IMR-90 (cell line): ENCODE measurements around the gene IDI2. TPM values are rescaled to one million over a fixed set of nuclear protein-coding genes. Genes with fewer than 3 reads are reported as not detected.

Source experiments
- ATAC-seq: fragments of 200-7000 bp; cut with Tn5 transposase; 2 replicates; pipeline ENCODE4 v1.9.1; 2020; ENCODE audit warnings: low read depth, mild to moderate bottlenecking, moderate library complexity
- BruUV-seq: library from RNA; stranded (reverse); fragments of 400-500 nt; replicated peaks from 2 replicates; lab custom pipeline; 2021; lab: Mats Ljungman, UMichigan
- CTCF ChIA-PET: fragments of 300-600 bp; formaldehyde crosslinking; extraction: SDS; loops from one replicate; lab custom pipeline; 2021; ENCODE audit warnings: antibody characterized with exemption; lab: Yijun Ruan, JAX
- POLR2A ChIA-PET: fragments of 300-600 bp; sonication (Branson Sonifier 250); formaldehyde crosslinking; loops from one replicate; lab custom pipeline; 2022; ENCODE audit warnings: antibody characterized with exemption; ENCODE audit not compliant: unreplicated experiment; lab: Charles Lee
- DNase-seq: peaks from one replicate; pipeline ENCODE4 v3.0.0; 2013
- H2AFZ ChIP-seq: replicated peaks from 2 replicates; pipeline ENCODE3; 2013; ENCODE audit warnings: low read length, mild to moderate bottlenecking; ENCODE audit not compliant: poor library complexity
- H2AK5ac ChIP-seq: 2 replicates; pipeline ENCODE4 v1.6.1; 2013; ENCODE audit warnings: low read depth, low read length, inconsistent platforms
- H2AK9ac ChIP-seq: replicated peaks from 2 replicates; pipeline ENCODE3; 2013; ENCODE audit warnings: mild to moderate bottlenecking, low read depth, low read length, moderate library complexity; ENCODE audit not compliant: poor library complexity
- H2BK120ac ChIP-seq: 2 replicates; pipeline ENCODE4 v1.6.1; 2013; ENCODE audit warnings: low read depth, low read length, inconsistent platforms
- H2BK15ac ChIP-seq: 3 replicates; pipeline ENCODE4 v1.6.1; 2013; ENCODE audit warnings: low read depth, low read length, inconsistent platforms
- H2BK20ac ChIP-seq: 2 replicates; pipeline ENCODE4 v1.6.1; 2013; ENCODE audit warnings: low read depth, mild to moderate bottlenecking, inconsistent platforms, low read length, moderate library complexity
- H2BK5ac ChIP-seq: 2 replicates; pipeline ENCODE4 v1.6.1; 2013; ENCODE audit warnings: mild to moderate bottlenecking, low read depth, low read length, inconsistent platforms; ENCODE audit not compliant: poor library complexity, severe bottlenecking
- H3K14ac ChIP-seq: replicated peaks from 2 replicates; pipeline ENCODE4 v1.6.1; 2013; ENCODE audit warnings: low read depth, low read length, inconsistent platforms
- H3K18ac ChIP-seq: 2 replicates; pipeline ENCODE4 v1.6.1; 2013; ENCODE audit warnings: low read depth, low read length, control low read depth
- H3K23ac ChIP-seq: 2 replicates; pipeline ENCODE4 v1.6.1; 2013; ENCODE audit warnings: low read depth, low read length, inconsistent platforms
- H3K27ac ChIP-seq: 2 replicates; pipeline ENCODE4 v1.5.1; 2013; ENCODE audit warnings: mild to moderate bottlenecking, control low read depth, low read length; ENCODE audit not compliant: insufficient read depth
- H3K27me3 ChIP-seq: 2 replicates; pipeline ENCODE4 v1.6.1; 2013; ENCODE audit warnings: low read length; ENCODE audit not compliant: control insufficient read depth, insufficient read depth
- H3K36me3 ChIP-seq: 2 replicates; pipeline ENCODE4 v1.6.1; 2013; ENCODE audit warnings: low read length, mixed read lengths; ENCODE audit not compliant: control insufficient read depth, insufficient read depth
- H3K4ac ChIP-seq: 2 replicates; pipeline ENCODE4 v1.6.1; 2013; ENCODE audit warnings: low read depth, low read length, inconsistent platforms
- H3K4me1 ChIP-seq: 2 replicates; pipeline ENCODE4 v1.6.1; 2013; ENCODE audit warnings: low read length, mixed read lengths; ENCODE audit not compliant: control insufficient read depth, insufficient read depth
- H3K4me2 ChIP-seq: 2 replicates; pipeline ENCODE4 v1.6.1; 2013; ENCODE audit warnings: low read depth, mild to moderate bottlenecking, control low read depth, low read length, moderate library complexity
- H3K4me3 ChIP-seq: 2 replicates; pipeline ENCODE4 v1.5.1; 2013; ENCODE audit warnings: low read depth, mild to moderate bottlenecking, control low read depth, low read length, moderate library complexity; ENCODE audit not compliant: insufficient read depth
- H3K56ac ChIP-seq: 2 replicates; pipeline ENCODE4 v1.6.1; 2013; ENCODE audit warnings: low read length, inconsistent platforms; ENCODE audit not compliant: insufficient read depth; ENCODE audit errors: extremely low read depth
- H3K79me1 ChIP-seq, 2 experiments: 2 replicates each; pipeline ENCODE4 v1.6.1; 2013; ENCODE audit warnings: low read length in 2 of 2, inconsistent platforms in 1 of 2, low read depth in 1 of 2
- H3K9ac ChIP-seq: 2 replicates; pipeline ENCODE4 v1.6.1; 2013; ENCODE audit warnings: low read depth, low read length, control low read depth
- H3K9me1 ChIP-seq: 2 replicates; pipeline ENCODE4 v1.6.1; 2013; ENCODE audit warnings: low read length, inconsistent platforms; ENCODE audit not compliant: insufficient read depth
- H3K9me3 ChIP-seq: 2 replicates; pipeline ENCODE4 v1.6.1; 2013; ENCODE audit warnings: low read length; ENCODE audit not compliant: control insufficient read depth, insufficient read depth
- H4K20me1 ChIP-seq: 2 replicates; pipeline ENCODE4 v1.6.1; 2013; ENCODE audit warnings: low read length, inconsistent platforms; ENCODE audit not compliant: insufficient read depth
- H4K5ac ChIP-seq: 2 replicates; pipeline ENCODE4 v1.6.1; 2013; ENCODE audit warnings: mild to moderate bottlenecking, low read depth, low read length, control low read depth
- H4K8ac ChIP-seq, 2 experiments: 2 replicates each; pipeline ENCODE4 v1.6.1; 2013; ENCODE audit warnings: low read depth in 2 of 2, low read length in 2 of 2, control low read depth in 1 of 2, inconsistent platforms in 1 of 2
- H4K91ac ChIP-seq: 2 replicates; pipeline ENCODE4 v1.6.1; 2013; ENCODE audit warnings: low read depth, low read length, inconsistent platforms; ENCODE audit not compliant: insufficient read depth
- CEBPB ChIP-seq: IDR thresholded peaks from 2 replicates; pipeline ENCODE4 v1.6.1; 2012; ENCODE audit warnings: low read depth, low read length, improper control_type of control experiment
- CHD1 ChIP-seq: IDR thresholded peaks from 2 replicates; pipeline ENCODE4 v1.6.1; 2012; ENCODE audit warnings: low read depth, low read length, improper control_type of control experiment
- SMC3 ChIP-seq: fragments of 150-350 bp; IDR thresholded peaks from 2 replicates; pipeline ENCODE4 v1.6.1; 2016; ENCODE audit warnings: low read depth, mild to moderate bottlenecking, antibody characterized with exemption, low read length, moderate library complexity
- WGBS, 2 experiments: methylation state at CpG; one replicate each; pipeline versions ENCODE4 v1.1.5 to v1.1.7; 2013; ENCODE audit warnings: missing lambda C conversion rate in 2 of 2; ENCODE audit not compliant: insufficient read length in 1 of 2; ENCODE audit errors: extremely low coverage in 2 of 2; 5-methylcytosine and 5-hydroxymethylcytosine counted together
- dilution Hi-C: fragments of 300-500 bp; cut with HindIII; formaldehyde crosslinking; loops from one replicate; pipeline ENCODE4 v1.14.3; 2018; ENCODE audit warnings: low sequenced_read_pairs; ENCODE audit not compliant: unreplicated experiment
- in situ Hi-C: fragments of 300-500 bp; cut with MboI; formaldehyde crosslinking; loops from 3 replicates; pipeline ENCODE4 v1.14.3; 2019; ENCODE audit warnings: low sequenced_read_pairs, inconsistent platforms, mixed read lengths
- intact Hi-C: fragments of 100-400 bp; cut with micrococcal nuclease; formaldehyde crosslinking; loops from 2 replicates; pipeline ENCODE4 v1.10.0; 2022
- polyA plus RNA-seq, 3 experiments: library from polyadenylated mRNA; depleted of rRNA; stranded (reverse); fragments of >200 nt; gene quantifications; 2 replicates each; pipeline ENCODE4 v1.2.3, GENCODE V29; 2012; ENCODE audit warnings: low replicate concordance in 1 of 3
- total RNA-seq: library from RNA; depleted of rRNA; stranded (reverse); fragments of >200 nt; gene quantifications from 2 replicates; pipeline ENCODE4 v1.2.3, GENCODE V29; 2012

Gene IDI2
- total and polyA plus RNA-seq, 2 of the 4 experiments (the other 2 are of a cell fraction) = not detected

DNA sequence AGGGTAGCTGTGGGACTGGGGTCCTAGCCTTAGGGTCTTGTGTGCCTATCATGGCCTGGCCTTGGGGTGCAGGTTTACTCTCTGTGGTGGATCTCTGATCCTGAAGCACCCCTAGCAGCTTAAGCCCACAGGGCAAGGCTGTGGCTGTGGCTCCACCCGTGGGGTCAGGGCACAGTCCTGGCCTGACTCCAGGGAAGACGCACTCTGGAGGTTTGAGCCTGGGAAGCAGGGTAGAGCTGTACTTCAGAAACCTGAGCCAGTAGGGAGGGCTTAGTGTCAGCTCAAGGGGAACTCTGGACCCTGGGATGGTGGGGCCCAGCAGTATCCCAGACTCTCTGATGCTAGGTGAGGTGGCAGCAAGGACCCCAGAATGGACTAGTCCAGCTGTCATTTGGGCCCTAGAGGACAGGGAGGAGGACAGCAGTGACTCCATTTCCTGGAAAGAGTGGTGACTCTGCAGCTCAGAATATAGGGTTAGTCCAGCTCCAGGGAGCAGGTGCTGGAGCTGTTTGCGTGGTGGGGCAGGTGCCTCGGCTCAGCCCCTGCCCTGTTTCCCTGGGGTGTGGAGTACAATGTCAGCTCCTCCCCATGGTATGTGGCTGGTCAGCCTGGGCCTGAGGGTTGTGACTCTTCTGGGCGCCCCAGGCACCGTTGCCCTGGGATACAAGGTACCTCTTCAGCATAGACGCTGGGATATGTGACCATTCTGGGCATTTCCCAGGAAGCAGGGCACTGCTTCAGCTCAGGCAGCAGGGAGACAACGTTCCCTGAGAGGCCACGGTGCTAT is 21.6 kb downstream of the IDI2 start (continued):
- TF ChIP-seq CHD1 = no peak

DNA sequence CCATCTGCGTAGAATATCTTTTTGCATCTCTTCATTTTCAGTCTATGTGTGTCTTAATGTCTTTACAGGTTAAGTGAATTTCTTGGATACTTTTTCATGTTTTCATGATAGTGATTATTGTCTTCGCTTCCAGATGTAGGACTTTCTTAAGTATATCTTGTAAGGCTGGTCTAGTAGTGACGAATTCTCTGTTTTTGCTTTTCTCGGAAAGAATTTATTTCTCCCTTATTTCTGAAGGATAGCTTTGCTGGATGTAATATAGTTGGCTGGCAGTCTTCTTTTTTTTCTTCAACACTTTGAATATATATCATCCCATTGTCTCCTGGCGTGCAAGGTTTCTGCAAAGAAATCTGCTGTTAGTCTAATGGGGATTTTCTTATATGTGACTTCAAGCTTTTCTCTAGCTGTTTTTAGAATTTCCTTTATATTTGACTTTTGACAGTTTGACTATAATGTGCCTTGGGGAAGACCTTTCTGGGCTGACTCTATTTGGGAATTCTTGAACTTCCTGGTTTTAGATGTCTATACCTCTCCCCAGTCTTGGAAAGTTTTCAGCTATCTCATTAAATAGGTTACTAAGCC is 23.1 kb downstream of the IDI2 start:
- H2AFZ ChIP-seq = no peak overlapping the region
- 0 out of 2 replicates have a peak, but pooled peaks cover 8% of the 10 kb centered on the region for H3K9me1 ChIP-seq
- no peak overlapping the region for H2AK5ac ChIP-seq
- H2BK120ac ChIP-seq = no peak overlapping the region
- H2AK9ac ChIP-seq = no peak overlapping the region
- in situ Hi-C loops = no loop called here
- H3K4me2 ChIP-seq = no peak overlapping the region
- no peaks in the 10 kb centered on the region for H3K4me1 ChIP-seq
- WGBS, 2 experiments = no CpG with 5 or more reads among the region's 5 CpGs
- H3K9ac ChIP-seq = no peak overlapping the region
- H4K8ac ChIP-seq = no peak overlapping the region
- H4K20me1 ChIP-seq = peaks cover 29% of the 10 kb centered on the region
- no peak overlapping the region for H3K27ac ChIP-seq
- ChIA-PET POLR2A (no interaction called here), CTCF (no interaction called here)
- H3K23ac ChIP-seq = no peak overlapping the region
- ATAC-seq (no peak), DNase-seq (no peak)
- no peak overlapping the region for H3K14ac ChIP-seq
- peaks cover 72% of the 10 kb centered on the region for H3K36me3 ChIP-seq
- peaks cover 40 to 48% of the 10 kb centered on the region in 2 experiments for H3K79me1 ChIP-seq
- no peak overlapping the region for H3K56ac ChIP-seq
- no peak overlapping the region for H4K5ac ChIP-seq
- H3K4ac ChIP-seq = no peak overlapping the region
- H3K4me3 ChIP-seq = no peak overlapping the region
- no peaks in the 10 kb centered on the region for H3K27me3 ChIP-seq
- H2BK5ac ChIP-seq = no peak overlapping the region
- no TSS peak for BruUV-seq
- H2BK15ac ChIP-seq = no peak overlapping the region
- H4K91ac ChIP-seq = no peak overlapping the region
- no peak overlapping the region for H3K18ac ChIP-seq
- dilution Hi-C loops = no loop called here
- no peak for TF ChIP-seq CEBPB
- TF ChIP-seq CHD1 = no peak
- TF ChIP-seq SMC3 = no peak
- 0 out of 2 replicates have a peak, but pooled peaks cover 2% of the 10 kb centered on the region for H3K9me3 ChIP-seq
- no peak overlapping the region for H2BK20ac ChIP-seq
- intact Hi-C loops = no loop called here
